Mammary epithelial cell (primary cell): ENCODE measurements around the gene OR10X1.

Experiments used
- EZH2 ChIP-seq: IDR thresholded peaks from 2 replicates; pipeline ENCODE4 v1.6.1; 2012; ENCODE audit warnings: low read length, inconsistent platforms, borderline replicate concordance
- TF ChIP-seq, protein P1 (sequence below), 2 donors: IDR thresholded peaks in 1 of 2; conservative IDR thresholded peaks in 1 of 2; 2 replicates each; pipeline ENCODE4 v1.5.1; 2011 to 2012; ENCODE audit warnings: inconsistent platforms in 2 of 2, low read length in 2 of 2, mild to moderate bottlenecking in 2 of 2, control low read depth in 1 of 2, low read depth in 1 of 2; ENCODE audit not compliant: insufficient read depth in 1 of 2; ENCODE audit errors: extremely low read depth in 1 of 2

DNA sequence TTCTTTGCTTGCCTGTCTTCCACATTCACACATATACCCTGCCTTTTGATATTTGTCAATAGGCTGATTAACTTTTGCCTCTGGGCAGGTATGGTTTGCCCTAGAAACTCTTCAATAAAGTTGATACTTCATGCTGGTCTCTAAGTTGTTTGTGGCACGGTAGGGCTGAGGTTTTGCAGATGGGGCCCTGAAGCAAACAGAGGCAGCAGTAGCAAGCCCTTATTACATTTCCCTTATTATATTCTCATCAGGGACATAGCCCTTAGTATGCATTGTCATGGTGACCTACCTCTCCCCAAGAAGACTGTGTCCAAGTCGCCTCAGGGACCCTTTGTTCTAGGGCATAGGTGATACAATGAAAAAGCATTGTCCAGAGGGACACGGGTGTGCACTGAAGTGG is 9.2 kb downstream of the OR10X1 start, which contains the start of gene OR6P1:
- TF ChIP-seq, protein P1, sequence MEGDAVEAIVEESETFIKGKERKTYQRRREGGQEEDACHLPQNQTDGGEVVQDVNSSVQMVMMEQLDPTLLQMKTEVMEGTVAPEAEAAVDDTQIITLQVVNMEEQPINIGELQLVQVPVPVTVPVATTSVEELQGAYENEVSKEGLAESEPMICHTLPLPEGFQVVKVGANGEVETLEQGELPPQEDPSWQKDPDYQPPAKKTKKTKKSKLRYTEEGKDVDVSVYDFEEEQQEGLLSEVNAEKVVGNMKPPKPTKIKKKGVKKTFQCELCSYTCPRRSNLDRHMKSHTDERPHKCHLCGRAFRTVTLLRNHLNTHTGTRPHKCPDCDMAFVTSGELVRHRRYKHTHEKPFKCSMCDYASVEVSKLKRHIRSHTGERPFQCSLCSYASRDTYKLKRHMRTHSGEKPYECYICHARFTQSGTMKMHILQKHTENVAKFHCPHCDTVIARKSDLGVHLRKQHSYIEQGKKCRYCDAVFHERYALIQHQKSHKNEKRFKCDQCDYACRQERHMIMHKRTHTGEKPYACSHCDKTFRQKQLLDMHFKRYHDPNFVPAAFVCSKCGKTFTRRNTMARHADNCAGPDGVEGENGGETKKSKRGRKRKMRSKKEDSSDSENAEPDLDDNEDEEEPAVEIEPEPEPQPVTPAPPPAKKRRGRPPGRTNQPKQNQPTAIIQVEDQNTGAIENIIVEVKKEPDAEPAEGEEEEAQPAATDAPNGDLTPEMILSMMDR (conservative IDR thresholded peaks at IDR 0.05 in 1 of 2, IDR thresholded peaks at IDR 0.05 in 1 of 2; ENCODE audit: extremely low read depth in 1 of 2, insufficient read depth in 1 of 2, low read depth in 1 of 2, low read length in 2 of 2), result no peak
- TF ChIP-seq EZH2, result no peak
